GM19023 (cell line): Measurements from ENCODE around the gene GFER.
"Not testable (repeated sequence)": the region's sequence is repeated elsewhere in the genome, so short reads cannot be mapped to it uniquely, and the experiment has no call there.

ENCODE experiments used
- ATAC-seq: cut with Tn5 transposase; IDR thresholded peaks from one replicate; pipeline ENCODE4 v1.9.1; 2021; ENCODE audit warnings: mild to moderate bottlenecking, moderate library complexity; ENCODE audit not compliant: unreplicated experiment

The GFER gene

GRCh38 chr16:1957434-1958142, 26.4 kb upstream of the GFER start:
- not testable (repeated sequence) for ATAC-seq

- not testable (repeated sequence) for ATAC-seq
Measured at GRCh38 chr16:1958143-1958491, 25.9 kb upstream of the GFER start.

GRCh38 chr16:1958715-1959268, 25.2 kb upstream of the GFER start:
- no peak for ATAC-seq

- peak; percentile 62 for ATAC-seq
Measured at GRCh38 chr16:1959269-1960039, 24.5 kb upstream of the GFER start, which contains the start of gene NDUFB10. Gene NDUFB10 (plus strand): TSS chr16:1959538. CDS start chr16:1959625, 87 bp downstream.

GRCh38 chr16:1960665-1961630, 23.0 kb upstream of the GFER start:
- ATAC-seq: no peak

GRCh38 chr16:1961651-1962067, 22.3 kb upstream of the GFER start:
- ATAC-seq: no peak

- ATAC-seq: not testable (repeated sequence)
Measured at GRCh38 chr16:1962161-1963153, 21.5 kb upstream of the GFER start.

GRCh38 chr16:1963806-1964505, 20.0 kb upstream of the GFER start:
- peak; percentile 9 for ATAC-seq

GRCh38 chr16:1964506-1965395, 19.2 kb upstream of the GFER start, which contains the start of gene RPS2:
Gene RPS2 (minus strand): TSS chr16:1964826. CDS start chr16:1964625, 201 bp downstream.
- peak; percentile 76 for ATAC-seq

- ATAC-seq: no peak
Measured at GRCh38 chr16:1965396-1966001, 18.5 kb upstream of the GFER start.

GRCh38 chr16:1966460-1966859, 17.5 kb upstream of the GFER start, which contains the start of gene RNF151:
Gene RNF151 (plus strand): TSS chr16:1966856. CDS start chr16:1966882, 26 bp downstream.
- ATAC-seq: no peak

- ATAC-seq: no peak
Measured at GRCh38 chr16:1968146-1968953, 15.6 kb upstream of the GFER start.

- peak; percentile 82 for ATAC-seq
Measured at GRCh38 chr16:1971796-1972489, 12.1 kb upstream of the GFER start, which contains the start of gene TBL3. Gene TBL3 (plus strand): TSS chr16:1972053. CDS start chr16:1972165, 112 bp downstream.

GRCh38 chr16:1972490-1972877, 11.5 kb upstream of the GFER start:
- ATAC-seq: no peak

- ATAC-seq: no peak
Measured at GRCh38 chr16:1973461-1974156, 10.4 kb upstream of the GFER start.
